Gastrocnemius medialis (tissue), 4 donors: Measurements from ENCODE around the gene SHOC2. TPM values are rescaled to one million over a fixed set of nuclear protein-coding genes. Genes with fewer than 3 reads are reported as not detected.
A peak's percentile ranks its signal among the peaks of the same experiment; 100 is the strongest.
"Not testable (repeated sequence)": the region's sequence is repeated elsewhere in the genome, so short reads cannot be mapped to it uniquely, and the experiment has no call there.

Experiments
- ATAC-seq, 2 donors: fragments of 150-250 bp; one replicate each; pipeline ENCODE4 v1.9.1; 2016
- DNase-seq, 2 donors: peaks; one replicate each; pipeline ENCODE4 v3.0.0-alpha.2; 2019
- H3K27ac ChIP-seq, 4 donors: fragments of 200-600 bp; sonication (generic); 1 replicate in 1 of 4; 2 replicates in 3 of 4; pipeline ENCODE4 v1.5.1; 2016 to 2018; ENCODE audit warnings: mild to moderate bottlenecking in 2 of 4, moderate library complexity in 1 of 4
- H3K27me3 ChIP-seq, 3 donors: fragments of 200-600 bp; sonication (generic) in 2 of 3; 1 replicate in 1 of 3; 2 replicates in 2 of 3; pipeline versions ENCODE4 v1.5.1 to v1.6.0; 2016 to 2019; ENCODE audit warnings: mild to moderate bottlenecking in 1 of 3, moderate library complexity in 1 of 3
- H3K36me3 ChIP-seq, 2 donors: fragments of 200-600 bp; sonication (generic) in 1 of 2; one replicate each; pipeline ENCODE4 v1.5.1; 2017 to 2018
- H3K4me1 ChIP-seq, 2 donors: fragments of 200-600 bp; sonication (generic) in 1 of 2; one replicate each; pipeline ENCODE4 v1.5.1; 2016 to 2017; ENCODE audit warnings: mild to moderate bottlenecking in 2 of 2
- H3K4me3 ChIP-seq, 4 donors: fragments of 200-600 bp; sonication (generic) in 3 of 4; 1 replicate in 1 of 4; 2 replicates in 3 of 4; pipeline ENCODE4 v1.5.1; 2016 to 2019; ENCODE audit warnings: mild to moderate bottlenecking in 2 of 4
- H3K9me3 ChIP-seq, 3 donors: fragments of 200-600 bp; sonication (generic) in 2 of 3; 1 replicate in 1 of 3; 2 replicates in 2 of 3; pipeline ENCODE4 v1.5.1; 2016 to 2019
- POLR2A ChIP-seq, 2 donors: fragments of 450-650 bp; IDR thresholded peaks; one replicate each; pipeline ENCODE4 v1.6.1; 2017; ENCODE audit warnings: antibody characterized with exemption in 2 of 2, mild to moderate bottlenecking in 2 of 2, moderate library complexity in 2 of 2
- in situ Hi-C, 4 donors: fragments of 200-750 bp; cut with MboI; loops; one replicate each; pipeline versions ENCODE4 v1.15.0 to v1.8.0; 2017; ENCODE audit warnings: low sequenced_read_pairs in 4 of 4
- intact Hi-C: fragments of 100-400 bp; cut with DNase I; formaldehyde crosslinking; loops from one replicate; pipeline ENCODE4 v1.15.1; 2023; ENCODE audit warnings: low total_unique reads
- total RNA-seq, 4 donors: library from RNA; depleted of rRNA; stranded (reverse); fragments of >200 nt; gene quantifications; one replicate each; pipeline versions ENCODE4 v1.1.0 to v1.2.3, GENCODE V29; 2016
- TF ChIP-seq, protein P1 (sequence below), 5 experiments: fragments of 450-650 bp in 3 of 5; fragments of 200-600 bp in 2 of 5; sonication (generic) in 2 of 5; IDR thresholded peaks in 4 of 5; conservative IDR thresholded peaks in 1 of 5; 1 replicate in 4 of 5; 2 replicates in 1 of 5; pipeline ENCODE4 v1.5.1; 2016 to 2019; ENCODE audit warnings: antibody characterized with exemption in 5 of 5, mild to moderate bottlenecking in 3 of 5, moderate library complexity in 3 of 5

The SHOC2 gene
- total RNA-seq, 4 donors from 2014 or later = 35.3 to 51.5 (median 43.5) TPM

DNA sequence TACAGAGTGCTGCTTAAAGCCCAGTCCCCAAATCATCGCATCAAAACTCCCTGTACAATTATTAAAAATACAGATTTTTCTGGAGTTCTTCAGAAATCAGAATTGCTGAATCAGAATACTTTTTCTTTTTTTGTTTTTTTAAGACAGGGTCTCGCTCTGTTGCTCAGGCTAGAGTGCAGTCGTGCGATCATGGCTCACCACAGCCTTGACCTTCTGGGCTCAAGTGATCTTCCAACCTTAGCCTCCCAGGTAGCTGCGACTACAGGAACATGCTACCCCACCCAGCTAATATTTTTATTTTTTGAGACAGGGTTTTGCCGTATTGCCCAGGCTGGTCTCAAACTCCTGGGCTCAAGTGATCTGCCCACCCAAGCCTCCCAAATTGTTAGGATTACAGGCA is 4.4 kb upstream of the SHOC2 start:
- ATAC-seq (no peak), DNase-seq (no peak)
- Histone ChIP-seq H3K27me3 (no peaks in the 10 kb centered on the region), H3K9me3 (no peaks in the 10 kb centered on the region), H3K4me3 (no peak overlapping the region), H3K27ac (no peak overlapping the region), H3K4me1 (peaks cover 11 to 17% of the 10 kb centered on the region in 2 donors), H3K36me3 (peaks cover 0 to 4% of the 10 kb centered on the region in 2 donors)
- TF ChIP-seq POLR2A (IDR thresholded peaks at IDR 0.05) = no peak
- TF ChIP-seq, protein P1, sequence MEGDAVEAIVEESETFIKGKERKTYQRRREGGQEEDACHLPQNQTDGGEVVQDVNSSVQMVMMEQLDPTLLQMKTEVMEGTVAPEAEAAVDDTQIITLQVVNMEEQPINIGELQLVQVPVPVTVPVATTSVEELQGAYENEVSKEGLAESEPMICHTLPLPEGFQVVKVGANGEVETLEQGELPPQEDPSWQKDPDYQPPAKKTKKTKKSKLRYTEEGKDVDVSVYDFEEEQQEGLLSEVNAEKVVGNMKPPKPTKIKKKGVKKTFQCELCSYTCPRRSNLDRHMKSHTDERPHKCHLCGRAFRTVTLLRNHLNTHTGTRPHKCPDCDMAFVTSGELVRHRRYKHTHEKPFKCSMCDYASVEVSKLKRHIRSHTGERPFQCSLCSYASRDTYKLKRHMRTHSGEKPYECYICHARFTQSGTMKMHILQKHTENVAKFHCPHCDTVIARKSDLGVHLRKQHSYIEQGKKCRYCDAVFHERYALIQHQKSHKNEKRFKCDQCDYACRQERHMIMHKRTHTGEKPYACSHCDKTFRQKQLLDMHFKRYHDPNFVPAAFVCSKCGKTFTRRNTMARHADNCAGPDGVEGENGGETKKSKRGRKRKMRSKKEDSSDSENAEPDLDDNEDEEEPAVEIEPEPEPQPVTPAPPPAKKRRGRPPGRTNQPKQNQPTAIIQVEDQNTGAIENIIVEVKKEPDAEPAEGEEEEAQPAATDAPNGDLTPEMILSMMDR (IDR thresholded peaks at IDR 0.05 in 4 of 5, conservative IDR thresholded peaks at IDR 0.05 in 1 of 5) = no peak
- in situ Hi-C loops (loop anchor here in 1 of 4 donors (25.0 kb wide), 1 partner anchor 603 kb away; the partner anchor contains the start of gene SMNDC1), intact Hi-C loops (no loop called here)

GRCh38 chr10:110915600-110915999 is 3.8 kb upstream of the SHOC2 start:
- in situ Hi-C loops = loop anchor here in 1 of 4 donors (25.0 kb wide), 1 partner anchor 603 kb away; the partner anchor contains the start of gene SMNDC1
- DNase-seq, H3K27ac ChIP-seq, intact Hi-C loops, H3K27me3 ChIP-seq, H3K9me3 ChIP-seq, H3K36me3 ChIP-seq, H3K4me3 ChIP-seq, ATAC-seq: not testable (repeated sequence)
- peaks cover 16 to 19% of the 10 kb centered on the region in 2 donors for H3K4me1 ChIP-seq

GRCh38 chr10:110916554-110917346 is 2.7 kb upstream of the SHOC2 start:
- H3K4me3 ChIP-seq = no peak overlapping the region
- H3K27me3 ChIP-seq = no peaks in the 10 kb centered on the region
- intact Hi-C loops = no loop called here
- H3K27ac ChIP-seq = peak overlapping the region in 1 of 4 donors; percentile 95
- H3K4me1 ChIP-seq = peaks cover 27 to 31% of the 10 kb centered on the region in 2 donors
- ATAC-seq (no peak), DNase-seq (no peak)
- TF ChIP-seq, protein P1 (IDR thresholded peaks at IDR 0.05 in 4 of 5, conservative IDR thresholded peaks at IDR 0.05 in 1 of 5) = no peak
- no peak for TF ChIP-seq POLR2A (IDR thresholded peaks at IDR 0.05)
- no peaks in the 10 kb centered on the region for H3K36me3 ChIP-seq
- no peaks in the 10 kb centered on the region for H3K9me3 ChIP-seq
- in situ Hi-C loops = loop anchor here in 1 of 4 donors (25.0 kb wide), 1 partner anchor 604 kb away; the partner anchor contains the start of gene SMNDC1

- ATAC-seq (no peak), DNase-seq (peak; percentile 92 to 95)
- Histone ChIP-seq H3K4me3 (peak overlapping the region; percentile 72 to 96 (median 92)), H3K4me1 (peaks cover 36 to 42% of the 10 kb centered on the region in 2 donors), H3K27me3 (no peaks in the 10 kb centered on the region), H3K9me3 (no peaks in the 10 kb centered on the region), H3K36me3 (no peaks in the 10 kb centered on the region), H3K27ac (peak overlapping the region; percentile 95 to 100 (median 98))
- no peak for TF ChIP-seq POLR2A (IDR thresholded peaks at IDR 0.05)
- TF ChIP-seq, protein P1 (IDR thresholded peaks at IDR 0.05 in 4 of 5, conservative IDR thresholded peaks at IDR 0.05 in 1 of 5) = peak in 2 of 5 experiments; percentile 7 to 35
- in situ Hi-C loops (loop anchor here in 1 of 4 donors (25.0 kb wide), 1 partner anchor 606 kb away; the partner anchor contains the start of gene SMNDC1), intact Hi-C loops (loop anchor here (2.0 kb wide), 1 partner anchor 47 kb away; the partner anchor contains the start of gene PDCD4)
Measured at GRCh38 chr10:110918269-110918642, 1.1 kb upstream of the SHOC2 start.
